Nephron progenitor cell (in vitro differentiated cells): ENCODE measurements around the gene MCOLN1.

Experiments
- DNase-seq: peaks from one replicate; pipeline ENCODE4 v3.0.0; 2021
- H3K27ac Mint-ChIP-seq: 2 replicates; pipeline ENCODE4 v1.8.0; 2021; ENCODE audit warnings: mild to moderate bottlenecking, moderate library complexity, mixed read lengths
- H3K27me3 Mint-ChIP-seq: 2 replicates; pipeline ENCODE4 v1.8.0; 2021; ENCODE audit warnings: mild to moderate bottlenecking, low read depth, mixed read lengths; ENCODE audit not compliant: poor library complexity
- H3K36me3 Mint-ChIP-seq: 2 replicates; pipeline ENCODE4 v1.8.0; 2021; ENCODE audit warnings: low read depth, mixed read lengths
- H3K4me1 Mint-ChIP-seq: 2 replicates; pipeline ENCODE4 v1.8.0; 2021; ENCODE audit warnings: mixed read lengths
- H3K4me3 Mint-ChIP-seq: 2 replicates; pipeline ENCODE4 v1.8.0; 2021; ENCODE audit warnings: mild to moderate bottlenecking, moderate library complexity, mixed read lengths
- H3K9me3 Mint-ChIP-seq: 2 replicates; pipeline ENCODE4 v1.8.0; 2021; ENCODE audit warnings: mild to moderate bottlenecking, moderate library complexity, mixed read lengths
- CTCF ChIP-seq: fragments of 200-600 bp; sonication (generic); IDR thresholded peaks from 2 replicates; pipeline ENCODE4 v1.5.0; 2021; ENCODE audit warnings: antibody characterized with exemption

The MCOLN1 gene

GRCh38 chr19:7578127-7578526 lies 55.7 kb downstream of the MCOLN1 start:
- no peak for DNase-seq
- Mint-ChIP-seq H3K4me1 (no peaks in the 10 kb centered on the region), H3K4me3 (no peak overlapping the region), H3K27me3 (peaks cover 84% of the 10 kb centered on the region), H3K9me3 (no peaks in the 10 kb centered on the region), H3K36me3 (no peaks in the 10 kb centered on the region), H3K27ac (no peak overlapping the region)
- no peak for TF ChIP-seq CTCF

GRCh38 chr19:7579182-7579581 lies 56.8 kb downstream of the MCOLN1 start:
- H3K4me1 Mint-ChIP-seq: no peaks in the 10 kb centered on the region
- TF ChIP-seq CTCF: no peak
- DNase-seq: no peak
- H3K27ac Mint-ChIP-seq: no peak overlapping the region
- H3K27me3 Mint-ChIP-seq: peaks cover 77% of the 10 kb centered on the region
- no peaks in the 10 kb centered on the region for H3K9me3 Mint-ChIP-seq
- H3K36me3 Mint-ChIP-seq: no peaks in the 10 kb centered on the region
- no peak overlapping the region for H3K4me3 Mint-ChIP-seq

- no peaks in the 10 kb centered on the region for H3K36me3 Mint-ChIP-seq
- H3K27ac Mint-ChIP-seq: no peak overlapping the region
- H3K9me3 Mint-ChIP-seq: no peaks in the 10 kb centered on the region
- H3K4me1 Mint-ChIP-seq: no peaks in the 10 kb centered on the region
- TF ChIP-seq CTCF: no peak
- no peak overlapping the region for H3K4me3 Mint-ChIP-seq
- H3K27me3 Mint-ChIP-seq: peaks cover 79% of the 10 kb centered on the region
- no peak for DNase-seq
Measured at GRCh38 chr19:7582446-7582845, 60.0 kb downstream of the MCOLN1 start.
